ENCODE results near the gene OS9. TPM values are rescaled to one million over a fixed set of nuclear protein-coding genes. Genes with fewer than 3 reads are reported as not detected.

The OS9 gene
- total and polyA plus RNA-seq, 7 donors, result 69.1 to 243 (median 140) TPM

DNA sequence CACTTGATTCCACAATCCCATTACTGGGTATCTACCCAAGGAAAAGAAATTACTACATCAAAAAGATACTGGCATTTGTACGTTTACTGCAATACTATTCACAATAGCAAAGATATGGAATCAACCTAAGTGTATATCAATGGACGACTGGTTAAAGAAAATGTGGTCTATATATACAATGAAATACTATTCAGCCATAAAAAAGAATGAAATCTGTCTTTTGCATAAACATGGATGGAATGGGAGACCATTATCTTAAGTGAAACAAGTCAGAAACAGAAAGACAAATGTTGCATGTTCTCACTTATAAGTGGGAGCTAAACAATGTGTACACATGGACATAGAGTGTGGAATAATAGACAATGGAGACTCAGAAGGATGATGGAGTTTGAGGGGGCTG, 5.0 kb upstream of the OS9 start:
- intact Hi-C loops (cut with DNase I), result no loop called here
- Histone ChIP-seq H3K4me1 (peaks cover 0 to 5% (median 2%) of the 10 kb centered on the region in 4 donors), H3K27ac (no peak overlapping the region), H3K27me3 (peaks cover 0 to 18% (median 0%) of the 10 kb centered on the region in 3 donors), H3K4me3 (no peak overlapping the region), H3K36me3 (no peaks in the 10 kb centered on the region), H3K9me3 (no peaks in the 10 kb centered on the region)
- 56 to 76% methylated on average over 2 of the region's 2 CpGs for WGBS, 2 donors
- TF ChIP-seq, protein P1, sequence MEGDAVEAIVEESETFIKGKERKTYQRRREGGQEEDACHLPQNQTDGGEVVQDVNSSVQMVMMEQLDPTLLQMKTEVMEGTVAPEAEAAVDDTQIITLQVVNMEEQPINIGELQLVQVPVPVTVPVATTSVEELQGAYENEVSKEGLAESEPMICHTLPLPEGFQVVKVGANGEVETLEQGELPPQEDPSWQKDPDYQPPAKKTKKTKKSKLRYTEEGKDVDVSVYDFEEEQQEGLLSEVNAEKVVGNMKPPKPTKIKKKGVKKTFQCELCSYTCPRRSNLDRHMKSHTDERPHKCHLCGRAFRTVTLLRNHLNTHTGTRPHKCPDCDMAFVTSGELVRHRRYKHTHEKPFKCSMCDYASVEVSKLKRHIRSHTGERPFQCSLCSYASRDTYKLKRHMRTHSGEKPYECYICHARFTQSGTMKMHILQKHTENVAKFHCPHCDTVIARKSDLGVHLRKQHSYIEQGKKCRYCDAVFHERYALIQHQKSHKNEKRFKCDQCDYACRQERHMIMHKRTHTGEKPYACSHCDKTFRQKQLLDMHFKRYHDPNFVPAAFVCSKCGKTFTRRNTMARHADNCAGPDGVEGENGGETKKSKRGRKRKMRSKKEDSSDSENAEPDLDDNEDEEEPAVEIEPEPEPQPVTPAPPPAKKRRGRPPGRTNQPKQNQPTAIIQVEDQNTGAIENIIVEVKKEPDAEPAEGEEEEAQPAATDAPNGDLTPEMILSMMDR (IDR thresholded peaks at IDR 0.05), result no peak
- DNase-seq, result no peak

DNA sequence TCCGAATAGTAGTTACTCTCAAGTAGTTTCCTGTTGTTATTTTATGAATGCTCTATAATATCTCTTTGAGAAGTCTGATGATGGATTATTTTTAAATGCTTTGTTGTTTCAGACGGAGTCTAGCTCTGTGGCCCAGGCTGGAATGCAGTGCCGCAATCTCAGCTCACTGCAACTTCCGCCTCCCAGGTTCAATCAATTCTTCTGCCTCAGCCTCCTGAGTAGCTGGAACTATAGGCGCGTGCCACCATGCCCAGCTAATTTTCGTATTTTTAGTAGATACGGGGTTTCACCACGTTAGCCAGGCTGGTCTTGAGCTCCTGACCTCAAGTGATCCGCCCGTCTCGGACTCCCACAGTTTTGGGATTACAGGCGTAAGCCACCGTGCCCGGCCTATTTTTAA, 1.4 kb upstream of the OS9 start:
- TF ChIP-seq, protein P1 (IDR thresholded peaks at IDR 0.05), result no peak
- TF ChIP-seq EP300 (IDR thresholded peaks at IDR 0.05) (no peak), POLR2A (IDR thresholded peaks at IDR 0.05) (no peak), POLR2AphosphoS5 (IDR thresholded peaks at IDR 0.05) (no peak)
- H3K27ac ChIP-seq, result no peak overlapping the region
- no peaks in the 10 kb centered on the region for H3K9me3 ChIP-seq
- H3K4me3 ChIP-seq, result no peak overlapping the region
- H3K4me1 ChIP-seq, result peaks cover 0 to 18% (median 12%) of the 10 kb centered on the region in 4 donors
- 92 to 96% methylated on average over 15 of the region's 15 CpGs for WGBS, 2 donors
- H3K27me3 ChIP-seq, result peaks cover 0 to 6% (median 0%) of the 10 kb centered on the region in 3 donors
- peaks cover 0 to 20% (median 13%) of the 10 kb centered on the region in 4 donors for H3K36me3 ChIP-seq
- intact Hi-C loops (cut with DNase I), result loop anchor here (2.0 to 5.0 kb wide), 3 partner anchors 70 to 146 kb away; partner anchors contain the start of gene DCTN2
- no peak for DNase-seq

DNA sequence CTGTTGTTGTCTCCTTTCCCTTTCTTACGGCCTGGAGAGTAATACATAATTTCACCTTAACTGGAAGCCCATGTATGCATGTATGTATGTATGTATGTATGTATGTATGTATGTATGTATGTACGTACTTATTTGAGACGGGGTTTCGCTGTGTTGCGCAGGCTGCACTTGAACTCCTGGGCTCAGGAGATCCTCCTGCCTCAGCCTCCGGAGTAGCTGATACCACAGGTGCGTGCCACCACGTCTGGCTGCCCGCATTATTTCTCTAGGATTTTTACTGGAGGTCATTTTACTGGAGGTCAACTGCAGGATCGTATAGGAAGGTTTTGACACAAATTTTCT, 644 bp upstream of the OS9 start:
- TF ChIP-seq POLR2AphosphoS5 (IDR thresholded peaks at IDR 0.05) (no peak), POLR2A (IDR thresholded peaks at IDR 0.05) (no peak), EP300 (IDR thresholded peaks at IDR 0.05) (no peak)
- TF ChIP-seq, protein P1 (IDR thresholded peaks at IDR 0.05), result no peak
- H3K4me1 ChIP-seq, result peaks cover 0 to 18% (median 12%) of the 10 kb centered on the region in 4 donors
- WGBS, 2 donors, result 42 to 54% methylated on average over 10 of the region's 10 CpGs
- intact Hi-C loops (cut with DNase I), result loop anchor here (2.0 to 5.0 kb wide), 3 partner anchors 71 to 146 kb away; partner anchors contain the start of gene DCTN2
- peak overlapping the region; percentile 52 to 71 (median 56) for H3K27ac ChIP-seq
- H3K36me3 ChIP-seq, result peaks cover 0 to 25% (median 14%) of the 10 kb centered on the region in 4 donors
- DNase-seq, result no peak
- H3K4me3 ChIP-seq, result peak overlapping the region; percentile 7 to 68 (median 31)
- H3K9me3 ChIP-seq, result no peaks in the 10 kb centered on the region
- H3K27me3 ChIP-seq, result no peaks in the 10 kb centered on the region

DNA sequence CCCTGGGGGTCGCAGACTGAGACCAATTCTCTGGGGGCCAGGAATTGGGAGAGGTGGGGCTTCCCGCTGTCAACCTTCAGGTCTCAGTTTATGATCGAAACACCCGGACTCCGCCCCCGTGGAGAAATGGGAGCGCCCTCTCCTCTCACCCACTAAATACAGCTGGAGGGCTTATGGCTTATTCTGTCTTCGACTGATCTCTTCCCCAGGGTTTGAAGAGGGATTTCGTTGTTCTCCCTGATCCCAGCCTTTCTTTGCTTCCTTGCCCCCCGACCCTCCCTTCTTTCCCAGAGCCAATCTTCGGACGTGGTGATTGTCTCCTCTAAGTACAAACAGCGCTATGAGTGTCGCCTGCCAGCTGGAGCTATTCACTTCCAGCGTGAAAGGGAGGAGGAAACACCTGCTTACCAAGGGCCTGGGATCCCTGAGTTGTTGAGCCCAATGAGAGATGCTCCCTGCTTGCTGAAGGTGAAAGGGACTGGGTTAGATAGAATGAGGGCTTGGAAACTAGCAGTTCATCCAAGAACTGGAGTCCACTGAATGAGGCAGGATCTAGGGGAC, 607 bp downstream of the OS9 start:
- Histone ChIP-seq H3K27me3 (no peaks in the 10 kb centered on the region), H3K9me3 (no peaks in the 10 kb centered on the region), H3K4me3 (peak overlapping the region; percentile 68 to 94 (median 80)), H3K4me1 (peaks cover 0 to 18% (median 12%) of the 10 kb centered on the region in 4 donors), H3K36me3 (peaks cover 0 to 38% (median 14%) of the 10 kb centered on the region in 4 donors), H3K27ac (peak overlapping the region; percentile 66 to 88 (median 81))
- intact Hi-C loops (cut with DNase I), result loop anchor here (5.0 kb wide), 2 partner anchors 72 to 112 kb away; no protein-coding TSS in a partner anchor
- TF ChIP-seq POLR2AphosphoS5 (IDR thresholded peaks at IDR 0.05) (no peak), POLR2A (IDR thresholded peaks at IDR 0.05) (no peak), EP300 (IDR thresholded peaks at IDR 0.05) (no peak)
- TF ChIP-seq, protein P1 (IDR thresholded peaks at IDR 0.05), result no peak
- WGBS, 2 donors, result 0 to 1% methylated on average over 15 of the region's 15 CpGs
- no peak for DNase-seq

All from sigmoid colon (tissue), 7 donors.